CD4-positive, alpha-beta T cell treated with Interleukin-1 beta for 1 hour (primary cell): ENCODE measurements around the gene SUSD4.

Source experiments
- DNase-seq, 2 donors: peaks; one replicate each; pipeline ENCODE4 v3.0.0-alpha.2; 2020 to 2022

The SUSD4 gene

DNA sequence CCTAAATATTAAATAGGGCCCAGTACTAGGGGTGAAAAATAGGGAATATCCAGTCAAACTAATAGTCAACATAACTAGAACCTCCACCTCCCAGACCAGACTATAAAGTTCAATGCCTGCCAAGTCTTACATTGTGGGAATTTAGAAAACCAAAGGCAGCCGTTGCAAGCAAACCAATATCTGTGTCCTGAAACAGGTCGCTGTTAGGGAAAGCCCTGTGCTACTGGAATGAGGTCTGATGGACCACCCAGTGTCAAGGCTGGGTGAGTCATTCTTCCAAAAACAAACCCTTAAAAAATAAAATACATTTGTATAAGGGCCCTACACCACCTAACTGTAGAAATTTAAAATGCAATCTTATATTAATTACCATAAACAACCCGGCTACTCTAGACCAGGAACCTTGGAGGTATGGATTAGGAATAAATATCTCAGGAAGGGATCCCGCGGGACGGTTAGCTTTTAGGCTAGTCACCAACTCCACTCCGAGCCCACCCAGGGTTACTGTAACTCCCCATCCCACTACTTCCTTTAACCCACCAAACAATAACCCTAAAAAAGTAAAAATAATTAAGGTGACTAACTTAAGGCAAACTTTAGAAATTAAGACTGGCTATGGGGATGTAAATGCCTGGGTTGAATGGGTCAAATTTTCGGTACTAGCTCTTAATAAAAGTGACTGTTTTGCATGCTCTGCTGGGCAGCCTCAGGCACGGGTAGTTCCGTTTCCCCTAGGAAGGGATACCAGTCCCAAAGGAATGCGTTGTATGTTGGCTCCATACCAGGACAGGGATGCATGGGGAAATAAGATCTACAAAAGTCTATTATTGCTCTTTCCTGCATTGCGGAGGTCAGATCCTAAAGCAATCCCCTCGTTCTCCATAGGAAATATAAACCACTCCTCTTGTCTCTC lies 155.6 kb downstream of the SUSD4 start:
- no peak for DNase-seq

DNA sequence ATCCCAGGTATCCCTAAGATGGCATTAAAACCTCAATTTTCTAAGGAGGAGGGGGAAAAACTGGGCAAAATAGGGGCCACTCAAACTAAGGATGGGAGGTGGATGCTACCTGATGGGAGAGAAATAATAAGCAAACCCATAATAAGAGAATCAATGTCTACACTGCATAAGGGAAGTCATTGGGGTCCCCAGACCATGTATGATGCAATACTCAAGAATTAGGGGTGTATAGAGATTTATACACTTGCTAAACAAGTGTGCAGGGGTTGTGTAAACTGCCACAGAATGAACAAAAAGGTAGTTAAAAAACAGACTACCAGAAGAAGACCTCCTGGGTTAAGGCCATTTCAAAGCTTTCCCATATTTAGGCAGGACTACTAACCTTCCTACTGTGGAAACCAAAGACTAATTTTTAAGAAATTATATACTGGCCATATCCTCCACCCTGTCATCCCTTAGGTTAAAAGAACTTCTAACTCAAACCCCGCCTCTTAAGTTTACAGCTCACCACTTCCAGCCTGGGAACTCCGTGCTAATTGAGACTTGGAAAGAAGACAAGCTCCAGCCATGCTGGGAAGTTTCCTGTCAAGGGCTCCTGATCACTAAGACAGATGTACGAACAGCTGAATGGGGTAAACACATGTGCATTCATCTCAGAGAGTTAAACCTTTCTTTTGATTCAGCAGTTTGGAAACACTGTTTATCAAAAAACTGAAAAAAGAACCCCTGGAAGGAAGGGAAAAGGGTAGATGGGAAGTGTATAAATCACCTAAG lies 156.5 kb downstream of the SUSD4 start:
- no peak for DNase-seq

DNA sequence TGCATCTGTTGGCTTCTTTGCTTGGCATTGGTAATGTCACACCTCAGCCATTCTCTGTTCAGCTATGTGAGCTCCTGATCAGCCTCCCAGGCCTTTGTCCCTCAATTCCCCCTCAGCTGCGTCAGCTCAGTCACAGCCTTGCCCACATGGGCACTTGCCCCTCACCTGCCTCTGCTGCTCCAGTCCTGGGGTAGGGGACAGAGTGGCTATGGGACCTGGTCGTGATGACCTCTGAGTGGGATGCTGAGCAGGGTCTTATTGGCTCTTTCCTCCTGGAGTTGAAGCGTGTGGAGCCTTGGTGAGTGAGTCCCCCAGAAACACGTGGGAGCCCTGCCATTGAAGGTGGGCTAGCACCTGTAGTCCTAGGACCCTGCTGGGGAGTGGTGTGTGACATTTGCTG lies 159.6 kb downstream of the SUSD4 start:
- no peak for DNase-seq

DNA sequence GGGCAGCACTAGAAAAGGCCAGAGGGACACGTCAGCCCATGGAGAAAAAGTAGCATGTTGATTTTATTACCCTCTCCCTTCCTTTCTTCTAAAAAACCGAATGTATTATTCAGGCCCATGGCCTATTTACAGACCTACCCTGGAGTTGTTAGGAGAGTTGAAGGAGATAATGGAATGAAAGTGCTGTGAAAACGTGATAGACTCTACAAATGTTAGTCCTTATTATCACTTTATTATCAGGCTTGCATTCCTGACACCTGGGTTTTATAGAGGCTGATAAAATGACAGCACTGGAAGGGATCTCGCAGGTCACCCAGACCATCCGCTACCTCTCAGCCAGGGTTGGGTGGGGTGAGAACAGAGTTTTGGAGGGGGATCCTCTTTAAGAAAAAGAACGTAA lies 160.3 kb downstream of the SUSD4 start:
- DNase-seq, result no peak

DNA sequence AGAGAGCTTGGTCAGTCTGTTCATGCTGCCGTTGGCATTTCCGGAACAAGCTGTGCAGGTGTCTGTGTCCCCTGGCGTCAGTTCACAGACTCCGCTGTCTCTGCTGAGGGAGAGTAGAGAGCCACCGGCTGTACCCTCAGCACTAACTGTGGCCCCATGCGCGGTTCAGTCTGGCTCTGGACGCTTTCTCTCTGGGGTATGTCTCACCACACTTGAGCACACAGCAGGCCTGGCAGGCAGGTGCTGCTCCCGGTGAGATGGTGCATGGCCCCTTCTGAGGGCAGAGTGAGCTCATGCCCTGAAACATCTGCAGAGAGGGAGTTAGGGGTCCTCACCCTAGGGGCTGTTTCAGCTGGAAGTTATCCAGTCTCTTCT lies 161.0 kb downstream of the SUSD4 start:
- DNase-seq, result no peak

DNA sequence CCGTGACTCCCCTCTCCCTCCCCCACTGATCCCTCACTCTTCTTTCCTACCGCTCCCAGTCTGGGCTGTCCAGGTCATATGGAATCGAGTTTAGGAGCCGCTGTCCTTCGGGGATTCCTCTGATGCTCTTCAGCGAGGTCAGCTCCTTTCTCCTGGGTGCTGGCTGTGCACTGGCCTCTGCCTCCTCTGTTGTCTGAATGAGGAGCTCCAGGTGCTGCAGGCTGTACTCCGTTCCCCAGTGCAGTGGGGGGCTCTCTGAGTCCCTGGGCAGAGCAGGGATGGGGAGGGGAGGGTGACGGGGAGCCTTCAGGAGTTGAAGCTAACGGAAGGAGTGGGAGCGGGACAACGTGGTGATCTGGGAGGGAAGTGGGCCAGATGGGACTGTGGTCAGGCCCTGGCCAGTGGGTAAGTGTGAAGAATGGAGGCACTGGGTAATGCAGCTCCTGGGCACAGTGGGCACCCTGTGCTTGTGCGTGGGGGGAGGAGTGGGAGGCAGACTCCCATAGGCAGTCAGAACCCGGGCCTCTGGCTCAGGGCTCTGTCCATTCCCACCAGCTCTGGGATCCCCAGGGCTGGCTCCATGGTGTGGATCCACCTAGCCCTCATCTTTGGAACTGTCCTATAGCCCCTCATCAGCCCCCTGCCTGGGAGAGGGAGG lies 161.5 kb downstream of the SUSD4 start:
- no peak for DNase-seq

DNA sequence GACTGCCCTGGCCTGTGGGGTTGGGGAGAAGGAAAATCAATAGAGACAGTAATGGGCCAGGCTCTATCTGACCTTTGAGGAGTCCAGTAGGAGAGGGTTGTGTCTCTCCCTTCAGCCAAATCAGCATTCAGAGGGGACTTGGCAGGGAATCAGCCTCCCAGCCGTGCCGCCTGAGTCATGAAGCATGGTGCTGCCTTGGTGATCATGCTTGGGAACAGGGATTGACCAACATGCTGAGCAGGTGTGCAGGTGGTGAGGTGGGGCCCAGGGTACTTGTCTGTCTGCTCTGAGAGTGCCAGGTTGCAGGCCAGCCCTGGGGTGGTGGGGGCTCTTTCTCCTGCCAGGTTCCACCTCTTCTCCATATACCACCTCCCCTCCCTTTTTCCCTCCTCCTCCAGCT lies 162.0 kb downstream of the SUSD4 start:
- no peak for DNase-seq

DNA sequence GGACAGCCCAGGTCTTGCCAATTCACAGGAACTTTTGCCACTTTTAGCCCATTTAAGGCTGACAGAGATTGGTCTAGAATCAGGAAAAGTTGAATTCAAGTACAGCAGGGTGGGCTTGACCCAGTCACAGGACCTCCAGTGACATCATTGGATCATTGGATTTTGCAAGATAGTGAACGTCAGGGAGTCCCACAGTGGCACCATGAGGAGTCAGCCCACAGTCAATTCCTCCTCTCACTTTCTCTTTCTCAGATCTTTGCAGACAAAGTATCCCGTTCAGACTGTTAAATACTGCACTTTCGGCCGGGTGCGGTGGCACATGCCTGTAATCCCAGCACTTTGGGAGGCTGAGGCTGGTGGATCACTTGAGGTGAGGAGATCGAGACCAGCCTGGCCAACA lies 163.1 kb downstream of the SUSD4 start:
- no peak for DNase-seq

DNA sequence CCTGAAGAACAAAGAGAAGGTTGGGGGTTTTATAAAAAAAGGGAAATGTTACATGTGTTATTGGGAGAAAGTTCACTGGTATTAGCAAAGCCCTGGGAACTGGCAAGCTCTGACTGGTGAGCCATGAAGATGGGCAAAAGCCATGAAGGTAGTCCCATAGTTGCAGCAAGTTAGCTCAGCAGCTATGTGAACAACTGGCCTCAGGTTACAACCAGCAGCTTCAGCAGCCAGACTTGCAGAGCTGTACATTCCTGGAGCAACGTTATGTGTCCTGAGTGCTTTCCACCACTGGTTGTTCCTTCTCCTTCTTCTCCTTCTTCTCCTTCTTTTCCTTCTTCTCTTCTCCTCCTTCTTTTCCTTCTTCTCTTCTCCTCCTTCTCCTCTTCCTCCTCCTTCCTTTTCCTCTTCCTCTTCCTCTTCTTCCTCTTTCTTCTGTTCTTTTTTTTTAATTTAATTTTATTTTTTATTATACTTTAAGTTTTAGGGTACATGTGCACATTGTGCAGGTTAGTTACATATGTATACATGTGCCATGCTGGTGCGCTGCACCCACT lies 164.8 kb downstream of the SUSD4 start:
- DNase-seq, result no peak

DNA sequence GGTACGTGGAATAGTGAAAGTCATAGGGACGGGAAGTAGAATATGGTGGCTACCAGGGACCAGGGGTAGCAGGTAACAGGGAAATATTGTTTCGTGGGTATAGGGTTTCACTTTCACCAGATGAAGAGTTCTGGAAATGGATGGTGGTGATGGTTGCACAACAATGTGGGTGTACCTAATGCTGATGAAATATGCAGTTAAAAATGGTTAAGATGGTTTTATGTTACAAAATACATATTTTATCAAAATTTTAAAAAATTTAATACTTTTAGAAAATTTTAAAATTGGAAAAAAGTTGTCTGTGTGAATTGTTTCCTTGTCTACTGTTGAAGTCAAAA lies 165.4 kb downstream of the SUSD4 start:
- no peak for DNase-seq

DNA sequence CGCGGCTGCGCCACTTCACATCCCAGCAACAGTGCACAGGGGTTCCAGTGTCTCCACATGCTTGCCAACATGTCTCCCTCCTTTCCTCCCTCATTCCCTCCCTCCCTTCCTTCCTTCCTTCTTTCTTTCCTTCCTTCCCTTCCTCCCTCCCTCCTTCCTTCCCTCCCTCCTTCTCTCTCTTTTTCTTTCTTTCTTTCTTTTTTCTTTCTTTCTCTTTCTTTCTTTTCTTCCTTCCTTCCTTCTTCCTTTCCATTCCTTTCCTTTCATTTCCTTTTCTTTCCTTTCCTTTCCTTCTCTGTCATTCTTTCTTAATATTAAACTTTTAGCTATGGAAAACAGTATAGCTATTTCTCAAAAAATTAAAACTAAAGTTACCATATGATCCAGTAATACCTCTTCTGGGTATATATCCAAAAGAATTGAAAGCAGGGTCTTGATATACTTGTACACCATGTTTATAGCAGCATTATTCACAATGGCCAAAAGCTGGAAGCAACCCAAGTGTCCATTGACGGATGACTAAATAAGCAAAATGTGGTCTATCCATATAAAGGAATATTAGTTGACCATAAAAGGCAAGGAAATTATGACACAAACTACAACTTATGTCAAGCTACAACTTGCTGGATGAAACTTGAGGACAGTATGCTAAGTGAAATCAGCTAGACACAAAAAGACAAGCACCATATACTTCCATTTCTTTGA lies 165.9 kb downstream of the SUSD4 start:
- no peak for DNase-seq

DNA sequence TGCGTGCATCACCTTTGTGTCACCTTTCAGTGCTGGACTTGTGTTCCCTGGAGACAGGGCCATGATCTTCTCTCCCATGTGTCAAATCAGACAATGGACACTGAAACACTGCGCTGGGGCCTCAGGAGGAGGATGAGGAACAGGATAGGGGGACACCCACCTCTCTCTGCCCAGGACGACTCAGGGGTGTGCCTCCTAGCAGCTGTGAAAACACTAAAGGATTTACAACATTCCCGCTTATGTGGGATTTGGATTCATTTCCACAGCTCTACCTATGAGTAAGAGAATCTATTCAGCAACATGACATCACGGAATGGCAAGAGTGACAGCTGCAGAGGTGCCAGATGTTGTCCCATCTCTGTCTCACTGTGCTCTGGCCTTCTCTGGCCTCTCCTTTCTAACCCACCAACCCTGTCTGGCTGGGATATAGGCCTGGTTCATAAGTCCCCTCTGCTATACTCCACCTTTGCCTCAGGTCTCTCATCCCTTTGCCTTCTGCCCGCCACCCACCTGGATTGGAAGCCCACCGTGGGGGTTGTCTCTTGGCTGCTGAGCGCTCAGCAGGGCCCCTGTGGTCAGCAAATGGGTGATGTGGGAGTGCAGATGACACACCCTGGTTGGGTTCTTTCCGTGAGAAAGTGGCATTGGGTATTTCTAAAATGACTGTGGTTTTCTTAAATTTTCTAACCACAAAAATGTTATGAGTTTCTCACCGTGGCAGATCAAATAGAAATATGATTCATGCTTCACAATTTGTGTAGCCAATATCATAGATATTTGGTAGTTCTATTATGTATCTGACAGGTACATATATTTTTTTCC lies 173.9 kb downstream of the SUSD4 start:
- peak; percentile 31 to 43 for DNase-seq

DNA sequence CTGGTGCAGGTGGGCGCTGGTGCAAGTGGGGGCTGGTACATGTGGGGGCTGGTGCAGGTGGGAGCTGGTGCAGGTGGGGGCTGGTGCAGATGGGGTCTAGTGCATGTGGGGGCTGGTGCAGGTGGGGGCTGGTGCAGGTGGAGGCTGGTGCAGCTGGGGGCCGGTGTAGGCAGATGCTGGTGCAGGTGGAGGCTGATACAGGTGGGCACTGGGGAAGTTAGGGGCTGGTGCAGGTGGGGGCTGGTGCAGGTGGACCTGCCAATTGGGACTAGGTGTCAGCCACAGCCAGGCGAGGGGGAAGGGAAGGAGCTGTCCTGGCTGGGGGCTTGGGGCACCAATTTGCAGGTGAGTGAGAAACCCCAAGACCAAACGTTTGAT lies 174.5 kb downstream of the SUSD4 start:
- DNase-seq, result no peak

DNA sequence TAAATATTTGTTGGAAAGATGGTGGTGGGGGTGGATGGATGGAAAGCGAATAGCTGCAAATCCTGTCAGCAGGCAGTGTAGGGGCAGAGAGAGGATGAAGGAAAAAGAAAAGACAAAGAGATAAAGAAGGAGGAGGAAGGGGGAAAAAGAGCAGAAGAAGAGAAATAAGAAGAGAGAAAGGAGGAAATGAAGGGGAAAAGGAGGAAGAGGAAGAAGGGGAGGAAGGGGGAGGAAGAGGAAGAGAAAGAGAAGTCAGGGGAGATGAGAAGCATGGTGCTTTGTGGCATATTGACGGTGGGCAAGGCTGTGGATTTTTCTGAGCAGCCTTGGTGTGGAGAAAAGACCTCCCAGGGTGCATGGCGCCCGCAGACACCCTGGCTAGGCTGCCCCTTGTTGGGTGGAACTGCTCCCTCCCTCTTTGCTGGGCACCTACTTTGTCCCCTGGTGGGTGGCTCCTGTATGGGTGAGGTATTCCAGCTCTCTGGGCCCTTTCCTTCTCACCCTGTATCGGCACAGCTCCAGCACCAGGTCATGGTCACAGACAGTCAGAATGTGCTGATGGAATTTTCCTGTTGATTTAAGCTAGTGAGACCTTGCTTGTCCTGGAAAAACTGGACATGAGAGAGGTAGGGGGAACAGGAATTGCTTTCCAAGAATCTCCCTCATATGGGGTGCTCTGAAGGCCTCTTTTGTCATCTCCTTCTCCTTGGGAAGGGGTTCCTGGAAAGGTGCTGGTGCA lies 175.2 kb downstream of the SUSD4 start:
- no peak for DNase-seq

DNA sequence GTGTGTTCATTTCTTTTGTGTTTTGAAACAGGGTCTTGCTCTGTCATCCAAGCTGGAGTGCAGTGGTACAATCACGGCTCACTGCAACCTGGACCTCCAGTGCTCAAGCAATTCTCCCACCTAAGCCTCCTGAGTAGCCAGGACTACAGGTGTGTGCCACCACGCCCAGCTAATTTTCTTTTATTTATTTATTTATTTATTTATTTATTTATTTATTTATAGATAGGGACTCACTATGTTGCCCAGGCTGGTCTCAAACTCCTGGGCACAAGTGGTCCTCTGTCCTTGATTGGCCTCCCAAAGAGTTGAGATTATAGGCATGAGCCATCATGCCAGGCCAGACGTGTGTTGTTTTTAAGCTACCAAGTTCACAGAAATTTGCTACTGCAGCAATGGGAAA lies 177.2 kb downstream of the SUSD4 start:
- no peak for DNase-seq

DNA sequence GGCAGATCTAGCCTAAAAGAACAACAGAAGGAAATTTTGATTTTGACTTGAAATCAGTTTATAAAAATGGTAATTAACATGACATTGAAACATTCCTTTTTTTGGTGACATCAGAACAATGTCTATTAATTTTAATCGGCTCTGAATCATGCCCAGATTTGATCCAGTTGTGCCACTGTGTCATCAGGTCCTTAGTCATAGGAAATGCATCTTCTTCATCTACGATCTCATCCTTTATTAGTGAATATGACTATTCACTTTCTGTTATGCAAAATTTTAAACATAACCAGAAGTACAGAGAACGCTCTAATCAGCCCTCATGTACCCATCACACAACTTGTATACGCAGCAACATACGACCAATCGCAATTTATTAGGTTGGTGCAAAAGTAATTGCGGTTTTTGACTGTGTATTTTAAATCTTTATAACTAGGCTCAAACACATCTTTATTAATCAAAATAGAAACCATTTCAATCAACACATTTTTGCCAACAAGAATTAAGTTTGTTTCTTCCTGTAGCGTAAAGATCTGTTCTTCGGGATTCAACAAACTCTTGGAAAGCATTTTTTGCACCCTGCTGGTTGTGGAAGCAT lies 180.6 kb downstream of the SUSD4 start:
- DNase-seq, result no peak

DNA sequence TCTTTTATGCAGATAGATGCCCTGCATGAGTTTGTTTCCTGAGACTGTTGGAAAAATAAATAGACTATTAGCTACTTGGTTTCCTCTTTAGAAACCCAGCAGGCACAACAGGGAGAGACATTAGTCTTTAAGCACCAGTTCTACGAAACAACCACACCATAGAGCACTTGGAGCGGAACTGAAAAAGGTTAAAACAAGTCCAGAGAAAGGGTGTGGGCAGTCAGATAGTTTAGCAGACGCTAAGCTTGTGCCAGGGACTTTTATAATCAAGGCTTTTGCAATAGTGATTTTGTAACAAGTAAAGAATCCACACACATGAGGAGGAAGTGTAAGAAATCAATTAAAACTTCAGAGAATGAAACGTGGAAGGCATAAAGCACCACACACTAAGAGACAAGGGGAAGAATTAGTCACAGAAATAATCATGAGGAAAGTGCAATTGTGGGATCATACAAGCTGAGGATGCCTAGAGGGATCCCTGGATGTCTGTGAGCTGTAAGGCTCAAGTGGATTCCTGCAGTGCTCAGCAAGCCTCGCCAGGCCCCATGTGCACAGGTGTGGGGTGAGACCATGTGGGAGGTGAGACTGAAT lies 183.2 kb downstream of the SUSD4 start:
- peak in 1 of 2 donors; percentile 34 for DNase-seq

DNA sequence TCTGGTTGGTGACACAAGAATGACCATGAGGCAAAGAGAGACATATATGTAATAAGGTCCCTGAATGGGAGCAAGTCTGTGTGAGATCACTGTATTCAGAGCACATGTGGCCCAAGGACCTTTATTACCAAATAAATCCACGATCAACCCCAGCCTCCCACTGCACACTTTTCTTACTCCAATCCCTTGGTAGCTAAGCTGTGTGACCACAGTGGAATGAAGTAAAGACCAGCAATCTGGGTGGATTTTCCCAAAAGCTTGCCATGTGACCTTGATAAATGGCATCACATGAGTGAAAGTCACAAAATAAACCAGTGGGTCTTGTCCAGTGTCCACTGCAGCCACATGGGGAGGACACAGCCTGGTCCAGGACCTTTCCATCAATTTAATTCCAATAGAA lies 184.2 kb downstream of the SUSD4 start:
- DNase-seq, result no peak

DNA sequence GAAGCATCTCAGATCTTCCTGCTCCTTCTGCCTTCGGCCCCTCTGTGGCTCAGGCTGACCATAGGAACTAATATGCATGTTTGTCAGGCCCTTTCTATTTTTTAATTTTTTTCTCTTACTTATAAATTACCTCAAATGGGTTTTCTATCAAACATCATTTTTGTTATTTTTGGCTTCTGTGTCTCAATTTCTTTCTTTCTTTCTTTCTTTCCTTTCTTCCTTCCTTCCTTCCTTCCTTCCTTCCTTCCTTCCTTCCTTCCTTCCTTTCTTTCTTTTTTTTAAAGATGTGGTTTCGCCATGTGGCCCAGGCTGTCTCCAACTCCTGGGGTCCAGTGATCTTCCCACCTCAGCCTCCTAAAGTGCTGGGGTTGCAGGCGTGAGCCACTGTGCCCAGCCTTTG lies 184.7 kb downstream of the SUSD4 start:
- DNase-seq, result no peak

DNA sequence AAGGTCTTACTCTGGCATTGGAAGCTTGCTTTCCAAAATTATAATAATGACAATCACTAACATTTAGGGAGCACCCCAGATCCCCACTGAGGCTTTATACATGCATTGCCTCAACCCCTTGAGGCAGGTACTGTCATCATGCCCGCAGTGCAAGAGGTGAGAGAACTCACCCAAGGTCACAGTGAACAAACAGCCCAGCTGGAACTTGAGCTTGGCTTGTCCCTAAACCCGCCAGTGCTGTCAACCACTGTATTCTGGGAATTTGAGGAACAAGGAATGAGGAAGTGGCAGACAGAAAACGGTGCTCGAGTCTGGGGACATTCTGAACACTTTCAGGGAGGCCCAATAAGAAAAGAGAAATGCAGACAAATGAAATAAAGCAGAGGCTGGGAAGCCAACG lies 186.3 kb downstream of the SUSD4 start:
- peak in 1 of 2 donors; percentile 50 for DNase-seq
